ENCODE data around the gene PLEK2. TPM values are rescaled to one million over a fixed set of nuclear protein-coding genes. Genes with fewer than 3 reads are reported as not detected.
"Not testable (repeated sequence)": the region's sequence is repeated elsewhere in the genome, so short reads cannot be mapped to it uniquely, and the experiment has no call there.

Gene PLEK2
- total RNA-seq, 2 experiments from 2014 or later = 0.43 TPM; not detected in 1

DNA sequence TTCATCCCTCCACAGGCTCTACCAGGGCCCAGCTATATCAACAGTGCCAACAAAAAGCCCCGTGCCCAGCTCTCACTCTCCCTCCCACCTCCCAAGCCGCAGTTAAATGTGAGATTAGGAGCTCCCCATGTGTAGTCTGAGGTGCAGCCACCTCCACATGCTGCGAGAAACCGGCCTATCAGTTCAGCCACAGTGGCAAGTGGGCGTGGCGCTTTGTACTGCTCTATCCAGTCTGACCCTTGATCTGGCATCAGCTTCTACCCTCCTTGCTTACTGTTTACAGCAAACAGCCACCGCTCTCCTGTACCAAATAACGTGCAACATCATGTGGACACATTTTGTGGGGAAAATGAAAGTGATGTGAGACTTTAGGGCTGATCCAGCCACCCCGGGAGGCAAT is 1.7 kb downstream of the PLEK2 start:
- no peak for DNase-seq
- peaks cover 15% of the 10 kb centered on the region for H3K27me3 Mint-ChIP-seq
- H3K9me3 Mint-ChIP-seq = no peaks in the 10 kb centered on the region
- ChIA-PET CTCF (interaction anchor here (1.3 kb wide), 1 partner anchor 9 kb away, joined by 4 read pairs; no protein-coding TSS in a partner anchor), POLR2A (no interaction called here)
- H3K36me3 Mint-ChIP-seq (ENCODE audit: low read depth) = no peaks in the 10 kb centered on the region
- no peak overlapping the region for H3K27ac Mint-ChIP-seq
- peaks cover 14% of the 10 kb centered on the region for H3K4me1 Mint-ChIP-seq
- H3K4me3 Mint-ChIP-seq = no peak overlapping the region

DNA sequence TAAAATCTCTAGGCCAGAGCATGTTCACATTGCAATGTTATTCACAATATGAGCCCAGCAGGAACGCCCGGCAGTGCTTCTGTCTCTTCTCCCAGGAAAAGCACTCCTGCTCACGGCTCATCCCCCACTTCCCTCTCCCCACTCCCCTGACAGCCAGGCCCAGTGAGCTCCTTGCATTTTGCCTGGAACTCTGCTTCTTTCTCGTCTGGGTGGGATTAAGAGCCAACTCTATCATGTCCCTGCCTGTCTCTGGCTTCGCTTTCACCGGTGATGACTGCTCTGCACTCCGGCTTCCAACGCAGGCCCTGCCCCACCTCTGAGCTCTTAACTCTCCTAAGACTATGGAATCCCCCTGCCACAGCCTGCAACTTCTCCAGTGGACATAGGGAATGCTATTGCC is 2.5 kb downstream of the PLEK2 start:
- Mint-ChIP-seq H3K4me1 (peaks cover 12% of the 10 kb centered on the region), H3K9me3 (no peaks in the 10 kb centered on the region), H3K27ac (no peak overlapping the region), H3K4me3 (no peak overlapping the region), H3K27me3 (peaks cover 15% of the 10 kb centered on the region), H3K36me3 (ENCODE audit: low read depth) (no peaks in the 10 kb centered on the region)
- no peak for DNase-seq
- CTCF ChIA-PET = no interaction called here
- POLR2A ChIA-PET = no interaction called here

DNA sequence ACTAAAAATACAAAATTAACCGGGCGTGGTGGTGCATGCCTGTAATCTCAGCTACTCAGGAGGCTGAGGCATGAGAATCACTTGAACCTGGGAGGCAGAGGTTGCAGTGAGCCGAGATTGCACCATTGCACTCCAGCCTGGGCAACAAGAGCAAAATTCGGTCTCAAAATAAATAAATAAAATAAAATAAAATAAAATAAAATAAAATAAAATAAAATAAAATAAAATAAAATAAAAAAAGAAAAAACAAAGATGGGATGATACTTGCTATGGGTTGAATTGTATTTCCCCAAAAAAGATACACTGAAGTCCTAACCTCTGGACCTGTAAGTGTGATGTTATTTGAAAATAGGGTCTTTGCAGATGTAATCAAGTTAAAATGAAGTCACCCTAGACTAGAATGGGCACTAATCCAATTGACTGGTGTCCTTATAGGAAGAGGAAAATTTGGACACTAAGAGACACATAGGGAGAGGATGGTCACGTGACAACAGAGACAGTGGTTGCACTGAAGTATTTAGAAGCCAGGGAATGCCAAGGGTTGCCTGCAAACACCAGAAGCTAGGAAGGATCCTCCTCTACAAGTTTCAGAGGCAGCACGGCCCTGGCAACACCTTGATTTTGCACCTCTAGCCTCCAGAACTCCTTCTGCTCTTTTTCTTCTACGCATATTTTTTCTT is 3.7 kb downstream of the PLEK2 start:
- POLR2A ChIA-PET; DNase-seq; H3K27ac Mint-ChIP-seq; H3K4me3 Mint-ChIP-seq; H3K36me3 Mint-ChIP-seq (ENCODE audit: low read depth); CTCF ChIA-PET; H3K9me3 Mint-ChIP-seq; H3K4me1 Mint-ChIP-seq: not testable (repeated sequence)
- H3K27me3 Mint-ChIP-seq = peaks cover 15% of the 10 kb centered on the region

DNA sequence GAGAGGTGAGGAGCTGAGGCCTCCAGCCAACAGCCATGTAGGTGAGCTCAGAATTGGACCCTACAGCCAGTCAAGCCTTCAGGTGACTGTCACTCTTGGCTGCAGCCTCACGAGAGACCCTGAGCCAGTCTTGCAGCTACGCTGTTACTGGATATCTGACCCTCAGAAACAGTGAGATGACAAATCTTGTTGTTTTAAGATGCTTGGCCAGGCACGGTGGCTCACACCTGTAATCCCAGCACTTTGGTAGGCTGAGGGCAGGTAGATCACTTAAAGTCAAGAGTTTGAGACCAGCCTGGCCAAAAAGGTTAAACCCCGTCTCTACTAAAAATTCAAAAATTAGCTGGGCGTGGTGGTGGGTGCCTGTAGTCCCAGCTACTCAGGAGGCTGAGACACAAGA is 6.2 kb downstream of the PLEK2 start:
- POLR2A ChIA-PET = no interaction called here
- no peak for DNase-seq
- no peak overlapping the region for H3K27ac Mint-ChIP-seq
- H3K36me3 Mint-ChIP-seq (ENCODE audit: low read depth) = no peaks in the 10 kb centered on the region
- H3K4me3 Mint-ChIP-seq = no peak overlapping the region
- CTCF ChIA-PET = no interaction called here
- H3K4me1 Mint-ChIP-seq = no peaks in the 10 kb centered on the region
- peaks cover 2% of the 10 kb centered on the region for H3K27me3 Mint-ChIP-seq
- H3K9me3 Mint-ChIP-seq = no peaks in the 10 kb centered on the region

DNA sequence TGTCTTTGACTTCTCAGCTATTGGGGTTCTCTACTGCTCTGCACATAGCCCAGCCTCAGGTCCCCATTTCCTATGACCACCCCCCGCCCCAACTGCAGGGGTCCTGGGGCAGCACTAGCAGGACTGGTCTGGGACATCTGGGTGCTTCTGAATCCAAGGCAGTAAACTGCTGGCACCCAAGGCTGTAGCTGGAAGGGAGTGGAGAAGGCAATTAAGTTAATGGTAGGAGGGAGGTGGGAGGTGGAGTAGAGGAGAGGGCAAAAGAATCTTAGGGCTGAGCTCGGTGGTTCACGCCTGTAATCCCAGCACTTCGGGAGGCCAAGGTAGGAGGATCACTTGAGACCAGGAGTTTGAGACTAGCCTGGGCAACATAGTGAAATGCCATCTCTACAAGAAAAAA is 11.5 kb downstream of the PLEK2 start:
- Mint-ChIP-seq H3K27me3 (peaks cover 3% of the 10 kb centered on the region), H3K36me3 (ENCODE audit: low read depth) (no peaks in the 10 kb centered on the region), H3K9me3 (no peaks in the 10 kb centered on the region), H3K27ac (no peak overlapping the region), H3K4me1 (no peaks in the 10 kb centered on the region), H3K4me3 (no peak overlapping the region)
- no peak for DNase-seq
- ChIA-PET POLR2A (no interaction called here), CTCF (no interaction called here)

DNA sequence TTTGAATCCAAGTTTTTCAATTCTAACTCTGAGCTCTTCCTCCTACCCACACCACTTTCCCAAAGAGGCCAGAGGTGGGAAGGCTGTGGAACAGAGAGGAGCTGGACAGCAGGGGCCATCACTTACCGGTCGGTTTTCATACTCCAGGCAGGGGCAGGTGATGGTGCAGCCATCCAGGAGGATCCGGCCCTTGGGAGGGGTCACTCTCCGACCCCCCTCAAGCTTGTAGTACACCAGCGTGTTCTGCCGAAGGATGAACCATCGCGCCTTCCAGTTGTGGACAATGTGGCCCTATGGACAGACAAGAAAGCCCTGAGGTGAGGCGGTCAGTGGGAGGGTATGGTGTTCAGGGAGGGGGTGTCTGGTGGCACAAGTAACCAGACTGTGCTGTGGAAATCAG is 14.4 kb downstream of the PLEK2 start:
- Mint-ChIP-seq H3K27me3 (peaks cover 3% of the 10 kb centered on the region), H3K4me1 (no peaks in the 10 kb centered on the region), H3K4me3 (no peak overlapping the region), H3K36me3 (ENCODE audit: low read depth) (no peaks in the 10 kb centered on the region), H3K9me3 (no peaks in the 10 kb centered on the region), H3K27ac (no peak overlapping the region)
- no peak for DNase-seq
- CTCF ChIA-PET = no interaction called here
- POLR2A ChIA-PET = no interaction called here

DNA sequence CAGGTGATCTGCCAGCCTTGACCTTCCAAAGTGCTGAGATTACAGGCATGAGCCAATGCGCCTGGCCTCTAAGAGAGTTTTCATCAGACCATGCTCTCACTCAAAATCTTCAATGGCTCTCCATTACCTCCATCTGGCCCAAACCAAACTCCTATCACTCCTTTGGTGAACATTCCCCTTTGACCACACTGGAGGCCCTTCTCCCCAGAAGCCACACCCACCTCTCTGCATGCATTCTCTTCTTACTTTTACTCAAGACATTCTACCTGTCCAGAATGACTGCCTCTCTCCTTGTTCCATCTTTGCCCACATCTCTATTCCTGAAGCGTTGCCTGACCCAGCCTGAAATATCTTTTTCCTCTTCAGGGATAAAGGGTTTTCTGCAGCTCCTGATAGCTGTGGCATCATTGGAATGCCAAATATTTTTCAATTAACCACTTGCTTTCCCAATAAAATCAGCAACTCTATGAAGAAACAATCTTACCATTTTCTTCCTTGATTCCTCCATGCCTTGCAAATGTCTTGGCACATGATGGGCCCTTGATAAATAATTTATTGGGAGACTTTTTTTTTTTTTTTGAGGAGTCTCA is 15.5 kb downstream of the PLEK2 start:
- Mint-ChIP-seq H3K27me3 (peaks cover 3% of the 10 kb centered on the region), H3K4me1 (no peaks in the 10 kb centered on the region), H3K9me3 (no peaks in the 10 kb centered on the region), H3K4me3 (no peak overlapping the region), H3K27ac (no peak overlapping the region), H3K36me3 (ENCODE audit: low read depth) (no peaks in the 10 kb centered on the region)
- DNase-seq = no peak
- CTCF ChIA-PET = no interaction called here
- POLR2A ChIA-PET = no interaction called here

DNA sequence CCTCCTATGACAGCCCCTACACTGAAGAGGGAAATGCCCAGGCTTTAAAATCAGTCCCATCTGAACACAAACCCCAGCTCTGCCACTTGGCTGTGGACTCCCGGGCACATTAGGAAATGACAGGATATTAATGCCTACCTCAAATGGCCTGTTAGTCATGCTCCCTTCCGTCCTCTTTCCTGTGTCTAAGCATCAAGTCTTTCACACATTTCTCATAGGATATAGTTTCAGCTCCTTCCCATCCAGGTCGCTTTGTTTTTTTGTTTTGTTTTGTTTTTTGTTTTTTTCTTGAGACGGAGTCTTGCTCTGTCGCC is 16.1 kb downstream of the PLEK2 start:
- H3K27ac Mint-ChIP-seq = no peak overlapping the region
- ChIA-PET POLR2A (no interaction called here), CTCF (no interaction called here)
- H3K9me3 Mint-ChIP-seq = no peaks in the 10 kb centered on the region
- DNase-seq = no peak
- no peak overlapping the region for H3K4me3 Mint-ChIP-seq
- H3K36me3 Mint-ChIP-seq (ENCODE audit: low read depth) = no peaks in the 10 kb centered on the region
- peaks cover 5% of the 10 kb centered on the region for H3K4me1 Mint-ChIP-seq
- H3K27me3 Mint-ChIP-seq = peaks cover 3% of the 10 kb centered on the region

DNA sequence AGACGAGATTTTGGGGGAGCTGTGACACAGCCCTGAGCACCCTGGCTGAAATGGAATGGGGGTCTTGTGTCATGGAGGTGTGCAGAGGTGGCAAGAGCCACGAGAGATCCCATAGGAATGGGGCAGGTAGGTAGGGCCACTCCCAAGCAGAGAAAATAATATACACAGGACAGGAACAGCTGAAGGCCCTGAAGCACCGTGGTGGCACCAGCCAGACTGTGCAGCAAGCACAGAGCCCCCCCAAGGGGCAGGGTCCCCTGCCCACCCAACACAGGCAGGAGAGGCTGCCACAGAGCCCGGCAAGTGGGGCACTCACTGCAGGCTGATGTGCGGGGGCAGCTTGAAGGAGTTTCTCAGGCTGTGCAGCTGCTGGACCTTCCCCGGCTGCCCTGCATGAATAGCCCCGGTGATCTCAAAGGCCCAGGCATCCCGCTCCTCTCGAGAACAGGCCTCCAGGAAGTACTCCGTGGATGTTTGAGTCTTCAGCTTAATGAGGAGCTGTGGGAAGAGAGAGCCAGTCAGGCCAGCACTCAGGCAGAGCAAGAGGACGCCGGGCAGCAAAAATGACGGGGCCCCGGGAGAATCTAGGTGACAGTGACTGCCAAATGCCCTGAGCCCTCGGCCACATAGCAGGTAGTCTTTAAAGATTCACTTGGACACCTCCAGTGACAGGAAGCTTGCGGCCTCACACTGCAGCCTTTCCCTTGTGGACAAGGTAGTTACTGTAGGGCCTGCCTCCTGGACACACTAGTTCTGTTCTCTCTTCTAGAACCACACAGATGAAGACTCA is 16.7 kb downstream of the PLEK2 start:
- Mint-ChIP-seq H3K4me3 (no peak overlapping the region), H3K36me3 (ENCODE audit: low read depth) (no peaks in the 10 kb centered on the region), H3K27me3 (peaks cover 3% of the 10 kb centered on the region), H3K27ac (no peak overlapping the region), H3K4me1 (peaks cover 9% of the 10 kb centered on the region), H3K9me3 (no peaks in the 10 kb centered on the region)
- POLR2A ChIA-PET = no interaction called here
- no peak for DNase-seq
- CTCF ChIA-PET = no interaction called here

DNA sequence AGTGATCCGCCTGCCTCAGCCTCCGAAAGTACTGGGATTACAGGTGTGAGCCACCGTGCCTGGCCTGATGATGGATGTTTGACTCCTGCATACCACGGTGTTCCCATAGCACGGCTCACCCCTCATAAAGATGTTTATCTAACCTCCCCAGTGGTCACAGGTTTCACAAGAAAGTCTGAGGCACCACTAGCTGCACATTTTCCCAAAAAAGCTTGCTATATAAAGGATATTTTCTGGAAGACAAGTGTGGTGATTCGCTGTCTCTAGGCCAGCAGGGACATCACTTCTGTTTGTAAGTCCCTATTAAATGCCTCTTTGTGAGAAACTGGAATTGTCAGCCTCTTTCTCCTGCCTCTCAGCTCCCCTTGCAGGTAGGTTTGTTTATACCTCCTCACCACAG is 18.3 kb downstream of the PLEK2 start:
- Mint-ChIP-seq H3K27ac (no peak overlapping the region), H3K36me3 (ENCODE audit: low read depth) (no peaks in the 10 kb centered on the region), H3K4me1 (peaks cover 9% of the 10 kb centered on the region), H3K4me3 (no peak overlapping the region), H3K27me3 (no peaks in the 10 kb centered on the region), H3K9me3 (no peaks in the 10 kb centered on the region)
- no peak for DNase-seq
- ChIA-PET POLR2A (no interaction called here), CTCF (no interaction called here)

DNA sequence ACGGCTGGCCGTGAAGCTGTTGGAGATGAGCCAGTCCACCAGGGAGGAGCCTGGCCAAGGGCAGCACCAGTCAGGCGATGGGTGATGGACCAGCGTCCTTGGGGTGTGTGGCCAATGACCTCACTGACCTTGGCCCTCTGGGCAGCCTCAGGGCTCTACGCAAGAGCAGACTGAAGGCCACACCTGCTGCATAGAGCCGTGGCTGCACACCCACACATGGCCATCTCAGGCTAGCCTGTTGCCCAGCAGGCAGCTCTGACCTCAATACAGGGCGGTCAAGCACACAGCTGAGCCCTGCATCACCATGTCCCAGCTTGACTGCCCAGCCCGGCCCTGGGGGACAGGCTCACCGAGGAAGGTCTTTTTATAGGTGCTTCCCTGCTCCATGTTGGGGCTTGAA is 19.2 kb downstream of the PLEK2 start:
- Mint-ChIP-seq H3K4me3 (no peak overlapping the region), H3K27ac (no peak overlapping the region), H3K27me3 (no peaks in the 10 kb centered on the region), H3K9me3 (no peaks in the 10 kb centered on the region), H3K36me3 (ENCODE audit: low read depth) (no peaks in the 10 kb centered on the region), H3K4me1 (peaks cover 9% of the 10 kb centered on the region)
- POLR2A ChIA-PET = no interaction called here
- DNase-seq = no peak
- CTCF ChIA-PET = no interaction called here

DNA sequence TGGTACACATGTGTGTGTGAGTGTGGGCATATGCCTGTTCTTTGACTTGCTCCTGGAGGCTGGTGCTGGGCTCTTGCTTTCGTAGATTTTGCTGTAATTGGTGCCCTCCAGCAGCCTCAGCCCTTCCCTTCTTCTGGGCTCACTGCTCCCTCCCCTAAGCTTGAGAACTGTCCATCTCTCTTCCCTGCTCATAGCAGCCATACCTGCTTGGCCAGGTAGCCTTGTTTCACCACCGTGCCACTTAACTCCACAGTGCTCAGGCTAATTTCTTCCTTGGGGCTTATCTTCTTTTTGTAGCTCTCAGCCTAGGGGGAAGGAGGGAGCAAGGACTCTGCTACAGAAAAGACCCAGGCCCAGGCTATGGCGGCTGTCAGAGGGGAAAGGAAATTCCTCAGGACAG is 19.8 kb downstream of the PLEK2 start:
- no peak overlapping the region for H3K4me3 Mint-ChIP-seq
- H3K9me3 Mint-ChIP-seq = no peaks in the 10 kb centered on the region
- H3K4me1 Mint-ChIP-seq = peaks cover 9% of the 10 kb centered on the region
- no peak overlapping the region for H3K27ac Mint-ChIP-seq
- ChIA-PET POLR2A (no interaction called here), CTCF (no interaction called here)
- H3K36me3 Mint-ChIP-seq (ENCODE audit: low read depth) = peaks cover 3% of the 10 kb centered on the region
- no peak for DNase-seq
- no peaks in the 10 kb centered on the region for H3K27me3 Mint-ChIP-seq

DNA sequence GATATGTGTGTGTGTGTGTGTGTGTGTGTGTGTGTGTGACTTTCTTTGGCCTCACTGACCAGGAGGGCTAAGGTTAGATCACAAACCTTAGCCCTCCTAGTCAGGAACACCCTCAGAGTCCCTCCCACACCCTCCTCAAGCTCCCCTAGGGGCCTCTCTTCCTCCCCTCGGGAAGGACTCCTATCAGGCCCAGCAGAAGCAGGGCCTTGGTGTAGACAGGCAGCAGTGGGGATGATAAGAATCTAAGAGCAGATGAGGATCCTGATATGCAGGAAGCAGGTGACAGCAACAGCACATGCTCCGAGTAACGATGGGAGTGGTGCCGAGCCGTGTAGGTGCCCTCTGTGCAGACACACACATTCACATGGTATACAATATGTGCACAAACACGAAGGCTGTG is 20.7 kb downstream of the PLEK2 start:
- ChIA-PET POLR2A (interaction anchor here (1.1 kb wide), 1 partner anchor 32 kb away, joined by 3 read pairs; the partner anchor contains the start of gene ATP6V1D), CTCF (no interaction called here)
- Mint-ChIP-seq H3K27me3 (no peaks in the 10 kb centered on the region), H3K27ac (no peak overlapping the region), H3K9me3 (no peaks in the 10 kb centered on the region), H3K4me3 (no peak overlapping the region), H3K36me3 (ENCODE audit: low read depth) (peaks cover 6% of the 10 kb centered on the region), H3K4me1 (peaks cover 9% of the 10 kb centered on the region)
- DNase-seq = no peak

Measured in activated CD4-positive, alpha-beta memory T cell treated with anti-CD3 and anti-CD28 coated beads, Interleukin-2, amount 10 ng/mL, durations not matched to agents 7 days and 5 days (primary cell).